ENCODE results near the gene ADGRB2. TPM values are rescaled to one million over a fixed set of nuclear protein-coding genes. Genes with fewer than 3 reads are reported as not detected.
A peak's percentile ranks its signal among the peaks of the same experiment; 100 is the strongest.

The ADGRB2 gene
- 13.4 TPM for total RNA-seq
- 6.1 TPM for polyA plus RNA-seq

GRCh38 chr1:31764312-31765040 is at the start of gene ADGRB2:
ADGRB2 (minus strand) TSS chr1:31764340; CDS start chr1:31757221, 7,119 bp downstream.
- H3K27ac ChIP-seq (ENCODE audit: low read depth) = no peak within 1 kb of the TSS
- 3% methylated on average over 59 of the region's 59 CpGs for WGBS
- DNase-seq (ENCODE audit: extremely low spot score) = no peak

GRCh38 chr1:31812158-31812829 is 48.2 kb upstream of the ADGRB2 start:
- H3K4me1 ChIP-seq (ENCODE audit: insufficient read depth) = no peaks in the 10 kb centered on the region
- WGBS = 85% methylated on average over 9 of the region's 9 CpGs
- H3K4me3 ChIP-seq (ENCODE audit: low read depth, low read length) = no peak overlapping the region
- no peaks in the 10 kb centered on the region for H3K36me3 ChIP-seq (ENCODE audit: insufficient read depth)
- no peak overlapping the region for H3K27ac ChIP-seq (ENCODE audit: low read depth)
- DNase-seq (ENCODE audit: extremely low spot score) = no peak

More at GRCh38 chr1:31764312-31765040, at the start of gene ADGRB2:
- no peaks in the 10 kb centered on the region for H3K4me1 ChIP-seq (ENCODE audit: insufficient read depth)
- H3K36me3 ChIP-seq (ENCODE audit: insufficient read depth) = no peaks in the 10 kb centered on the region
- H3K4me3 ChIP-seq (ENCODE audit: low read depth, low read length) = peak within 1 kb of the TSS; percentile 56

GRCh38 chr1:31811605-31812004 is 47.5 kb upstream of the ADGRB2 start:
- no peaks in the 10 kb centered on the region for H3K4me1 ChIP-seq (ENCODE audit: insufficient read depth)
- 36% methylated on average over 7 of the region's 7 CpGs for WGBS
- no peak overlapping the region for H3K27ac ChIP-seq (ENCODE audit: low read depth)
- no peak overlapping the region for H3K4me3 ChIP-seq (ENCODE audit: low read depth, low read length)
- H3K36me3 ChIP-seq (ENCODE audit: insufficient read depth) = no peaks in the 10 kb centered on the region
- DNase-seq (ENCODE audit: extremely low spot score) = peak; percentile 32

GRCh38 chr1:31809698-31810097 is 45.6 kb upstream of the ADGRB2 start:
- no peak for DNase-seq (ENCODE audit: extremely low spot score)
- Histone ChIP-seq H3K4me3 (ENCODE audit: low read depth, low read length) (no peak overlapping the region), H3K27ac (ENCODE audit: low read depth) (no peak overlapping the region), H3K36me3 (ENCODE audit: insufficient read depth) (no peaks in the 10 kb centered on the region), H3K4me1 (ENCODE audit: insufficient read depth) (no peaks in the 10 kb centered on the region)
- 62% methylated on average over 4 of the region's 4 CpGs for WGBS

GRCh38 chr1:31807273-31808048 is 43.3 kb upstream of the ADGRB2 start:
- H3K4me3 ChIP-seq (ENCODE audit: low read depth, low read length) = no peak overlapping the region
- no peaks in the 10 kb centered on the region for H3K36me3 ChIP-seq (ENCODE audit: insufficient read depth)
- no peaks in the 10 kb centered on the region for H3K4me1 ChIP-seq (ENCODE audit: insufficient read depth)
- H3K27ac ChIP-seq (ENCODE audit: low read depth) = no peak overlapping the region
- 75% methylated on average over 4 of the region's 4 CpGs for WGBS
- DNase-seq (ENCODE audit: extremely low spot score) = no peak

- WGBS = 82% methylated on average over 6 of the region's 6 CpGs
- DNase-seq (ENCODE audit: extremely low spot score) = no peak
- no peaks in the 10 kb centered on the region for H3K36me3 ChIP-seq (ENCODE audit: insufficient read depth)
- no peak overlapping the region for H3K4me3 ChIP-seq (ENCODE audit: low read depth, low read length)
- H3K4me1 ChIP-seq (ENCODE audit: insufficient read depth) = no peaks in the 10 kb centered on the region
- no peak overlapping the region for H3K27ac ChIP-seq (ENCODE audit: low read depth)
Observed at GRCh38 chr1:31805318-31805717, 41.2 kb upstream of the ADGRB2 start.

- no peak overlapping the region for H3K27ac ChIP-seq (ENCODE audit: low read depth)
- H3K4me3 ChIP-seq (ENCODE audit: low read depth, low read length) = no peak overlapping the region
- no peaks in the 10 kb centered on the region for H3K36me3 ChIP-seq (ENCODE audit: insufficient read depth)
- WGBS = 75% methylated on average over 1 of the region's 1 CpG
- H3K4me1 ChIP-seq (ENCODE audit: insufficient read depth) = no peaks in the 10 kb centered on the region
- no peak for DNase-seq (ENCODE audit: extremely low spot score)
Observed at GRCh38 chr1:31804098-31804497, 40.0 kb upstream of the ADGRB2 start.

GRCh38 chr1:31803610-31804009 is 39.5 kb upstream of the ADGRB2 start:
- H3K4me1 ChIP-seq (ENCODE audit: insufficient read depth) = no peaks in the 10 kb centered on the region
- no peak overlapping the region for H3K4me3 ChIP-seq (ENCODE audit: low read depth, low read length)
- no peaks in the 10 kb centered on the region for H3K36me3 ChIP-seq (ENCODE audit: insufficient read depth)
- 97% methylated on average over 2 of the region's 2 CpGs for WGBS
- H3K27ac ChIP-seq (ENCODE audit: low read depth) = no peak overlapping the region
- no peak for DNase-seq (ENCODE audit: extremely low spot score)

- Histone ChIP-seq H3K36me3 (ENCODE audit: insufficient read depth) (no peaks in the 10 kb centered on the region), H3K4me1 (ENCODE audit: insufficient read depth) (no peaks in the 10 kb centered on the region), H3K4me3 (ENCODE audit: low read depth, low read length) (peak overlapping the region; percentile 3), H3K27ac (ENCODE audit: low read depth) (peak overlapping the region; percentile 12)
- no peak for DNase-seq (ENCODE audit: extremely low spot score)
- 54% methylated on average over 13 of the region's 13 CpGs for WGBS
Observed at GRCh38 chr1:31802190-31803150, 38.3 kb upstream of the ADGRB2 start.

GRCh38 chr1:31801458-31801857 is 37.3 kb upstream of the ADGRB2 start:
- Histone ChIP-seq H3K36me3 (ENCODE audit: insufficient read depth) (no peaks in the 10 kb centered on the region), H3K27ac (ENCODE audit: low read depth) (no peak overlapping the region), H3K4me3 (ENCODE audit: low read depth, low read length) (no peak overlapping the region), H3K4me1 (ENCODE audit: insufficient read depth) (no peaks in the 10 kb centered on the region)
- 71% methylated on average over 1 of the region's 1 CpG for WGBS
- DNase-seq (ENCODE audit: extremely low spot score) = no peak

GRCh38 chr1:31800674-31800967 is 36.5 kb upstream of the ADGRB2 start:
- no peaks in the 10 kb centered on the region for H3K4me1 ChIP-seq (ENCODE audit: insufficient read depth)
- no peak overlapping the region for H3K27ac ChIP-seq (ENCODE audit: low read depth)
- 95% methylated on average over 4 of the region's 4 CpGs for WGBS
- DNase-seq (ENCODE audit: extremely low spot score) = no peak
- no peaks in the 10 kb centered on the region for H3K36me3 ChIP-seq (ENCODE audit: insufficient read depth)
- no peak overlapping the region for H3K4me3 ChIP-seq (ENCODE audit: low read depth, low read length)

GRCh38 chr1:31799895-31800673 is 35.9 kb upstream of the ADGRB2 start:
- DNase-seq (ENCODE audit: extremely low spot score) = no peak
- H3K36me3 ChIP-seq (ENCODE audit: insufficient read depth) = no peaks in the 10 kb centered on the region
- H3K27ac ChIP-seq (ENCODE audit: low read depth) = no peak overlapping the region
- H3K4me3 ChIP-seq (ENCODE audit: low read depth, low read length) = no peak overlapping the region
- no peaks in the 10 kb centered on the region for H3K4me1 ChIP-seq (ENCODE audit: insufficient read depth)
- 85% methylated on average over 16 of the region's 16 CpGs for WGBS

Data from urinary bladder (tissue), 4 donors.